ENCODE data around the gene DLK2.

Gene DLK2

DNA sequence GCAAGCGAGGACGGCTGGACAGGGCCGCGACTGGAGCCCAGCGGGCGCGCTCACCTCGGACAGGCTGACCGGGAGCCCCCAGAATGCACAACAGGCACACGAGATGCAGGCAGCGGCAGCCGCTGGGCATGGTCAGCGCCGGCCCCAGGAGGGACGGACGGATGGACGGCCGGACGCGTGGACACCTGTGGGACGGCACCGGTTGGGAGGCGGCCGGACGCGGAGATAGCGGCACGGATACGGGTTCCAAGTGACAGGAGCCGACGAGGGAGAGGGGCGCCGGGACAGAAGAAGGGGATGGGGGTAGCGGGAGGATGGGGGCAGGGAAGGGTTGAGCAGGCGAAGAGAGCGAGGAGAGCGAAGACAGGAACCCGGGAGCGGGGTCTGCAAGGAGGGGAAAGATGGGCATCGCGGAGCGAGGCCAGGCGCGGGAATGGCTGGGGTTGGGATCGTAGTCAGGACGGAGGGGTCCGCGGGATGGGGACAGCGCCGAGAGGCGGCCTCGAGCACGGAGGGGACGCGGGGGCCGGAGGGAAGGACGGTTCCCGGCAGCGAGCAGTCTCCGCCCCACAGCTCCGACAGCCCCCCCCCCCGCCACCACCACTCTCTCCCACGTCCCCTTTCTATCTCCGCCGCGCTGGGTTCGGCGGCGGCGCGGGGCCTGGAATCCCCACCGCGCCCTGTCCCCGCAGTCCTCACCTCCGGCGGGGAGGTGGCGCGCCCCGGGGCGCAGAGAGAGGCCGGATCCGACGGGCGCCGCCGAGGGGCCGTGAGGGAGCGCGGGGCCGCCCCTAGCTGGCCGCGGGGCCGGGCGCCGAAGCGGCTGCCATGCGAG, 435 bp downstream of the DLK2 start:
- in situ Hi-C loops (cut with MboI; ENCODE audit: low sequenced_read_pairs), result no loop called here

DNA sequence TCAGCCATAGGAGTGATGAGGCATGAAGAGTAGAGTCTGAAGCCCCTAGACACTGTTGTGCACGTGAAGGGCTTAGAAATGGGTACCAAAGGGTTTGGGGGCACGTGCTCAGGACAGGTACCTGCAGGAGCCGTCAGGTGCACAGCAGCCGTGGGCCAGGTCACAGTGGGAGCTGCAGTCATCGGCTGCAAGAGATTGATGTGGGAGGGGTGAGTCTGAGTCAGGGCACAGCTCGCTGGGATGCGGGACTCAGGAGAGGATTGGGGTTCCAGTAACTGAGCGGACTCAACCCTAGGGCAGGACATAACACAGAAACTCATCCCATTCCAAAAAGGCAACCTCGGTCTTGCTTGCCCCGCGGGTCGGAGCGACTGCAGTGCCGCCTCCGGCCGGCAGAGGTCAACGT, 1.1 kb downstream of the DLK2 start:
- in situ Hi-C loops (cut with MboI; ENCODE audit: low sequenced_read_pairs), result no loop called here

DNA sequence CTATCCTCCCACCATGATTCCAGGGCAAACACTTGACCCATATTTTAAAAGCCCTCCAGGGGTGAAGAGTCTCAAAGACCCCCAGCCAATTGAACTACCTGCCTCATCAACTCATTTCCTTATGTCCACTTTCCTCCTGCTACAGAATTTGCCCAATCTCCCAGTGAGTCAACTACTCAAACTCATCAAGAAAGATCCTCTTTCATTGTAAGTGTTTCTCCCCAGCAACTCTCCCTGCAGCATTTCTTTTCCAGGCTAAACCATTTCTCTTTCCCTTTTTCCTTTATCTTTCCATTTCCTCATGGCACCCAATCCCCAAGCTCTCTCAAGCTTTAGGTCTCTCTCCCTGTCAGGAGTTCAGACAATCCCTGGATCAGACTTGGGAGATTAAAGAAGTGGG, 1.5 kb downstream of the DLK2 start:
- in situ Hi-C loops (cut with MboI; ENCODE audit: low sequenced_read_pairs), result no loop called here

DNA sequence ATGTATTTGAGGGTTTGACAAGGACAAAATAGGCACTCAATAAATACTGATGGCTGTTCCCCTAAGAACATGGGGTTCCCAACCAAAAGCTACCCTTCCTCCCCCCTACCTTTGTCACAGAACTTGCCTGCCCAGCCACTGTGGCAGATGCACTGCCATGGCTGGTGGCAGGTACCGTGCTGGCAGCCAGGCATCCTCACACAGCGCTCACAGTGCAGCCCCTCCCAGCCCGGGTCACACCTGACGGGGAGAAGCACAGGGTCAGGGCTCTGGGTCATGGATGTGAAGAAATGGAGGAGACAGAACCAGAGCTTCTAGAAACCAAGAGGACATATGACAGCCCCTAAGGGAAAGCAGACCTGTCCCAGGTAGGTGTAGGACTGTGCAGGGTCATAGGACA, 2.5 kb downstream of the DLK2 start:
- in situ Hi-C loops (cut with MboI; ENCODE audit: low sequenced_read_pairs), result no loop called here

DNA sequence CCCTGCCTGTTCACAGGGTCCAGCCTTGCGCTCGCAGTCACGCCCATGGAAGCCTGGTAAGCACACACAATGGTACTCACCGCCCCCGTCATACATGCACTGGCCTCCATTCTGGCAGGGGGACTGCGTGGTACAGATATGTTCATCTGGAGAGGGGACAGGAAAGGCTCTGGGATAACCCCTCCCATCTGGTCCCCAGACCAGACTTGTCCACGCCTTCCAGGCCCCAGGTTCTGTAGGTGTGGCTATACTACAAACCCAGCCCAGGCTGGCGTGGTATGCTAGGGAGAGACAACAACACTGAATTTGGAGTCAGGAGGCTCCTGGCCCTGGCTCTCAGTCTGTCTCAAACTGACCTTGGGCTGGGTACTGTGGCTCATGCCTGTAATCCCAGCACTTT, 3.4 kb downstream of the DLK2 start:
- in situ Hi-C loops (cut with MboI; ENCODE audit: low sequenced_read_pairs), result no loop called here

DNA sequence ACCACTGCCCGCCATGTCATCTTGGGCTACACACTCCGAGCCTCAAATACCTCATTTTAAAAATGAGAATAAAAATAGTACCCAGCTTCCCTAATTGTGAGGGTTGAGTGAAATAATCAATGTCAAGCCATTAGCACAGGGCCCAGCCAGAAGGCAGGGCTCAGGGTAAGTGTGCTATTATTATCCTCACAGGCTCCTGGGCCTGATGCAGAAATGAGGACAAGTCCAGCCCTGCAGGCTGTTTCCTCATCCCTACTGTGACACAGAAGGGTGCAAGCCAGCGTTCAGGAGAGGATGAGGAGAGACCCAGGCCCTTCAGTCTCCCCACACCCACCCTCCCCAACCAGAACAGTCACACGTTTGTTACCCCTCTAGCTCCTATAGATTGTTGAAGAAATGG, 4.0 kb downstream of the DLK2 start:
- in situ Hi-C loops (cut with MboI; ENCODE audit: low sequenced_read_pairs), result no loop called here

DNA sequence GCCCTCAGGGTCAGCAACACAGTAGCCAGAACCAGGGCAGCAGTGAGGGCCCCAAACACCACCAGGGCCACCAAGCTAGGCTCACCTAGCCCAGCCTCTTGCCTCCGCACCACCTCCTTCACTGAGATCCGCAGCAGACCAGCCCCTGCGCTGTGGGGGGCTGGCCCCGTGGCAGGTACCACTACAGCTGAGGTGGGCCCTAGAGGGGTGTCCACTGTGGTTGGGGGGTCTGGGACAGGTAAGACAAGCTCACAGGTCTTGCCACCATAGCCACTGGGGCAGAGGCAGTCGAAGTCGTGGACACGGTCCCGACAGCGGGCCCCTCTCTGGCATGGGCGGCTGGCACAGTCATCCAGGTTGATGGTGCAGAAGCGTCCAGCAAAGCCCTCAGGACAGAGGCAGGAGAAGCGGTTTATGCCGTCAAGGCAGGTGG, 4.6 kb downstream of the DLK2 start:
- in situ Hi-C loops (cut with MboI; ENCODE audit: low sequenced_read_pairs), result no loop called here

DNA sequence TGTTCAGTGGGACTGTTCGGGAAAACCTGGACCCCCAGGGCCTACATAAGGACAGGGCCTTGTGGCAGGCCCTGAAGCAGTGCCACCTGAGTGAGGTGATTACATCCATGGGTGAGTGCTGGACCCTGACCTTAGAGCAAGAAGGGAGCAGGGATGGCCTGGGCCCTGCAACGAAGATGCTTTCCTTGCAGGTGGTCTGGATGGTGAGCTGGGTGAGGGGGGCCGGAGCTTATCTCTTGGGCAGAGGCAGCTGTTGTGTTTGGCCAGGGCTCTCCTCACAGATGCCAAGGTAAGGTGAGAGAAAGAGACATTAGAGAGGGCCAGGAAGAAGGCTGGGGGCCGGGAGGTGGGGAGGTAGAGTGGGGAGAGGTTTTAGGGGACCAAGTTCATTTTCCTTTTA, 6.4 kb downstream of the DLK2 start:
- in situ Hi-C loops (cut with MboI; ENCODE audit: low sequenced_read_pairs), result no loop called here

DNA sequence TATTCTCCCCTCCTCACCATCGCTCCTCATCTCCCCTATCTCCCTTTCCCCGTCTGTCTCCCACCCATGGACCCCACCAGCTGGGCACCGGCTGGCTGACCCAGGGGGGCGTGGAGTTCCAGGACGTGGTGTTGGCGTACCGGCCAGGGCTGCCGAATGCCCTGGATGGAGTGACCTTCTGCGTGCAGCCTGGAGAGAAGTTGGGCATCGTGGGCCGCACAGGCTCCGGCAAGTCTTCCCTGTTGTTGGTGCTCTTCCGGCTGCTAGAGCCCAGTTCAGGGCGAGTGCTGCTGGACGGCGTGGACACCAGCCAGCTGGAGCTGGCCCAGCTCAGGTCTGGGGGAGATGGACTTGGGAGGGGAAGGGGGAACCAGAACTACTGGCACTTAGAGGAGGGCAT, 7.7 kb downstream of the DLK2 start:
- in situ Hi-C loops (cut with MboI; ENCODE audit: low sequenced_read_pairs), result no loop called here

DNA sequence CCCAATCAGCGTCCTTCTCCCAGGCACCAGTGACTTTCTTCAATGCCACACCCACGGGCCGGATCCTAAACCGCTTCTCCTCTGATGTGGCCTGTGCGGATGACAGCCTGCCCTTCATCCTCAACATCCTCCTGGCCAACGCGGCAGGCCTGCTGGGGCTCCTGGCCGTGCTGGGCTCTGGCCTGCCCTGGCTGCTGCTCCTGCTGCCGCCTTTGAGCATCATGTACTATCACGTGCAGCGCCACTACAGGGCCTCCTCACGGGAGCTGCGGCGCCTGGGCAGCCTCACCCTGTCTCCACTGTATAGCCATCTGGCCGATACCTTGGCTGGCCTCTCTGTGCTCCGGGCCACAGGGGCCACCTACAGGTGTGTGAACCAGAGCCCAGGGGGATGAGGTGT, 9.8 kb downstream of the DLK2 start:
- in situ Hi-C loops (cut with MboI; ENCODE audit: low sequenced_read_pairs), result no loop called here

DNA sequence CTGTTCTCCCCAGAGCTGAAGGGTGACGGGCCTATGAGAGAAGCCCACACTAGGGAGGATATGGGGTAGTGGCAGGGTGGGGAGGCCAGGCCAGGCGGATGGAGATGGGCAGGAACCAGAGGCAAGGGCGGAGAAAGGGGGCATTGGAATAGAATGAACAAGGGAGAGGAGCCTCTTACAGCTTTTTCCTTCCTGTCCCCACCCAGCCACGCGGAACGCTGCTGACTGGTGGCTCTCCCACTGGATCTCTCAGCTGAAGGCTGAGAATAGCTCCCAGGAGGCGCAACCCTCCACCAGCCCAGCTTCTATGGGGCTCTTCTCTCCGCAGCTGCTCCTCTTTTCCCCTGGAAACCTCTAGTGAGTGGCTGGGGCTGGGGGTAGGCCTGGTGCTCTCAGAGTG, 10.8 kb downstream of the DLK2 start:
- in situ Hi-C loops (cut with MboI; ENCODE audit: low sequenced_read_pairs), result no loop called here

DNA sequence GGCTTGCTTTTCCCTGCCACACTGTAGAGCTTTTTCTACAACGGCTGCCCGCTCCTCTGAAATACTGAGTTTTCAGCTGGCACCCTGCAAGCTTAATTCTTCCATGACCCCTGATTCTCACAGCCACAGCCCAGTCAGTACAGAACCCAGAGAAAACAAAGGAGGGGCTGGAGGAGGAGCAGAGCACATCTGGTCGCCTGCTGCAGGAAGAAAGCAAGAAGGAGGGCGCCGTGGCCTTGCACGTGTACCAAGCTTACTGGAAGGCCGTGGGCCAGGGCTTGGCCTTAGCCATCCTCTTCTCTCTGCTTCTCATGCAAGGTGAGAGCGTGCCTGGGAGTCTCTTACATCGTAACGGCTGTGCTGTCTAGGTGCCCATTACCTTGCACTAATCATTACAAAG, 11.3 kb downstream of the DLK2 start:
- in situ Hi-C loops (cut with MboI; ENCODE audit: low sequenced_read_pairs), result no loop called here

DNA sequence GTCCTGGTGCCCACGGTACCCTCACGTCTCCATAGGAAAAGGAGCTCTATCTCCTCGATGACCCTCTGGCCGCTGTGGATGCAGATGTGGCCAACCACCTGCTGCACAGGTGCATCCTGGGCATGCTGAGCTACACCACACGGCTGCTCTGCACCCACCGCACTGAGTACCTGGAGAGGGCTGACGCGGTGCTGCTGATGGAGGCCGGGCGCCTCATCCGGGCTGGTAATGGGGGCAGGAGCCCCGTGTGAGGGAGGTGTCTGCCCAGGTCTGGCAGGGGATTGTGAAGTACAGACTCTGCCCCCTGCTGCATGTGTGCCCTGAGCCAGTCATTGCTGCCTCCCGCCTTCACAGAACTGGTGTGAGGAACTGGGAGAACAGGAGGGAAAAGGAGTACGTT, 12.4 kb downstream of the DLK2 start:
- in situ Hi-C loops (cut with MboI; ENCODE audit: low sequenced_read_pairs), result no loop called here

DNA sequence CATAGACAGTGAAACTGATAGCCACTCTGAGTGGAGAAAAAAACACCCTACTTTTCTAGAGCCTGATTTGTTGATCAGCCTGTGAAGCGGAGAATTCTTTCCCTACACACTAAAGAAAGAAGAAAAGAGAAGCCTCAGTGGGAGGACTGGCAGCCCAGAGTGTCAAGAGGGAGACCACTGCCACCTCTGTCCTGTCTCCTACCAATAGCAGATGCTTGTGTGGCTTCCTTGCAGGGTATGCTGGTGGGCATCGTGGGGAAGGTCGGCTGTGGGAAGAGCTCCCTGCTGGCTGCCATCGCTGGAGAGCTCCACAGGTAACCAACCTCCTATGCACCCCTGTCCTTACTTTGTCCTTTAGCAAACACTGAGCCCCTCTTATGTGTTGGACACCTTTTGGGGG, 17.6 kb downstream of the DLK2 start:
- in situ Hi-C loops (cut with MboI; ENCODE audit: low sequenced_read_pairs), result no loop called here

DNA sequence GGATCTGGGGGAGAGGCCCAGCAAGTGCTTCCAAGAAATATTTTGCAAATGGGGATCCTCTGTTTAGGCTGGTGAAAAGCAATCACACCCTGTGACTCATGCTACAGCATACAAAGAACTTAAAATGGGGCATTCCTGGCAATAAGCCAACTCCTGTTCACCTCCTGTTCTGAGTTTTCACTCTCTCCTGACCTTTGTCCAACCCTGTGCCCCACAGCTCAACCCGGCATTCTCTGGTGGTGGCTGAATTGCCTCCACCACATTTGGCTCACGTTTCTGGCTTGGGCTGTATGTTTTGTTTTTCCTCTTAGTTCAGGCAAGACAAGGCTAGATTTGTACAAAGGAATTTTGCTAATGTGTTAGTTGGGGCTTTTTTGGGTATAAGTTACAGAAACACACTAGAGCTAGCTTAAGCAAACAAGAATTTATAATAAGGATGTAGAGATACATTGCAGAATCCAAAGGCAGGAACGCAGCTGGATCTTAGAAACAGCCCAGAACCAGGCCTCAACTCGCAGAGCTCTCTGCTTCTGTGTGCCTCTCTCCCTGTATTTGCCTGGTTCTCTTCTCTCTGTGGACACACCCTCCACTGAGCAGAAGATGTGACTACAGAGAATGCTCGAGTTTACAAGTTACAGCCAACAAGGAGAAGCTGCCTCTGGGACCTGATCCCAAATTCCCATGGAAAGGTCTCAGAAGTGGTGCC, 18.6 kb downstream of the DLK2 start:
- in situ Hi-C loops (cut with MboI; ENCODE audit: low sequenced_read_pairs), result no loop called here

DNA sequence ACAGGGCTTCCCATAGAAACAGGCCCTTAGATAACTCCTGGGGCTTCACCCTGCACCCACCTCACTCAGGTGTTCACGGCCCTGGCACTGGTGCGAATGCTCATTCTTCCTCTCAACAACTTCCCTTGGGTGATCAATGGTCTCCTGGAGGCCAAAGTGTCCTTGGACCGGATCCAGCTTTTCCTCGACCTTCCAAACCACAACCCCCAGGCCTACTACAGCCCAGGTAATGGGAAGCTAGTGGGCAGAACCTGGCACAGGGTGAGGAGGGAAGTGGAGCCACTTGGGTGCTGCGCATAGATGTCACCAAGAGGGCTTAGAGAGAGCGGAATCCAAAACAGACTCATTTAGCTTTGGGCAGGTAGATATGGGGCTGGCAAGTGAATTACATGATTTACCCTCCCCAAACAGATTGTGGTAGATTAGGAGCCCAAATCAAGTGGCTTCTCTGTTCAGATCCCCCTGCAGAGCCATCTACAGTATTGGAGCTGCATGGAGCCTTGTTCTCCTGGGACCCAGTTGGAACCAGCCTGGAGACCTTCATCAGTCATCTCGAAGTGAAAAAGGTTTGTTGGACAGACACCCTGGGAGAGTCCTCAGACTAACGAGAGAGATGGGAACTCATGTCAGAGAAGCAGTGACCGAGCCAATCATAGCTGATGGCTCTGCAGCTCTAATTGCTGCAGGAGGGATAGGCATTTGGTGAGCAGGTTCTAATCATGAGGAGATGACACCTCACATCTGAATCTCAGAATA, 19.5 kb downstream of the DLK2 start:
- in situ Hi-C loops (cut with MboI; ENCODE audit: low sequenced_read_pairs), result no loop called here

DNA sequence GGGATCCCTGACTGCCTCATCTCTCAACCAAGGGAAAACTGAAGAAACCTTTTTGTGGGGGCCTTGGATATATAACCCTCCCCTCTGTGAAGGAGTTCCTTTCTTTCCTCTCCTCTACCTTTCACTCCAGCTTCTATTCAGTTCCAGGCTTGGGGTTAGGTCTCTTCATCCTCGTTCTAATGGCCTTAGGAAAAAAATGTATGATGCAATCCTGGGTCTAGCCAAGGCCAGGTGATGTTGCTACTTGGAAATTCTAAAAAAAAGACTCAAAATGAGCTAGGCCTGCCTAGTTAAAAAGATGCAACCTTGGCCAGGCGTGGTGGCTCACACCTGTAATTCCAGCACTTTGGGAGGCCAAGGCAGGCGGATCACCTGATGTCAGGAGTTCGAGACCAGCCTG, 20.4 kb downstream of the DLK2 start:
- in situ Hi-C loops (cut with MboI; ENCODE audit: low sequenced_read_pairs), result no loop called here

DNA sequence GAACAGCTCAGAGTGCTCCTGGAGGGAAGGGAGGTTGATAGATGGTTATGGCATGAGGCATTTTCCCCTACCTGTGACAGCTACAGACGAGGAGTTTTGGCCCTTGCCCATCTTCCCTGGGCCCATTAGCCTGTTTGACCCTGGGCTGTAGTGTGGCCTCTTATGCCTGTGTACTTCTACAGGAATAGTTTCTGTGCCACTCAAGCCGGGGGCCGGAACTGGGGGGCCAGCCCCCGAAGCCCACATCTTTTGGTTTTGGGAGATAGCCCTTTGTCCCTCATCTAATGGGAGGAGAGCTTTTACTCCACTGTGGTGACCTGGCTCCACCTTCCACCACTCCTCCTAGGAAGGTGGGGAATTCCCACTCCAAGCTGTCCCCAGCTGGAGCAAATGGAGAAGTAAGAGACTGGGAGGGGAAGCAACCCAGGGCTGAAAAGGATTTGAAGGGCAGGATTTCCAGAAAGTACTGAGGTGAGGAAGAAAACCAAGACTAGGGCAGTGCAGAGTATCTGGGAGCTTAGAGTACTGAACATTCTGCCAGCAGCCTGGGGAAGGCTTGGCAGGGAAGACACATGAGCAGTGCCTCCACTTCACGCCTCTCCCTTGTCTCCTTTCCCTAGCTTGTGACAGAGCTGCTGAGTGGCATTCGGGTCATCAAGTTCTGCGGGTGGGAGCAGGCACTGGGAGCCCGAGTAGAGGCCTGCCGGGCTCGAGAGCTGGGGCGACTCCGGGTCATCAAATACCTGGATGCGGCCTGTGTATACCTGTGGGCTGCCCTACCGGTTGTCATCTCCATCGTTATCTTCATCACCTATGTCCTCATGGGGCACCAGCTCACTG, 21.1 kb downstream of the DLK2 start:
- in situ Hi-C loops (cut with MboI; ENCODE audit: low sequenced_read_pairs), result no loop called here

DNA sequence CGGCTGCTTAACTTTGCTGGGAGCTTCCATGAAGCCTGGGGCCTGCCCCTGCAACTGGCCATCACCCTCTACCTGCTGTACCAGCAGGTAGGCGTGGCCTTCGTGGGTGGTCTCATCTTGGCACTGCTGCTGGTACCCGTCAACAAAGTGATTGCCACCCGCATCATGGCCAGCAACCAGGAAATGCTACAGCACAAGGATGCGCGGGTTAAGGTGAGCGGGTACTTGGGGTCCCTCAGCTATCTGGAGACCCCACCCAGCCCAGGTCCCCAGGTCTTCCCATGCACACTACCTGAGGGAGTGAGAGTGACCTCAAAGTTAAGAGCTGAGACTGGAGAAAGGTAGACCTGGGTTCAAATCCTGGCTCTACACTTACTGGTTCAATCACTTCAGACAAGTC, 22.2 kb downstream of the DLK2 start:
- in situ Hi-C loops (cut with MboI; ENCODE audit: low sequenced_read_pairs), result no loop called here

DNA sequence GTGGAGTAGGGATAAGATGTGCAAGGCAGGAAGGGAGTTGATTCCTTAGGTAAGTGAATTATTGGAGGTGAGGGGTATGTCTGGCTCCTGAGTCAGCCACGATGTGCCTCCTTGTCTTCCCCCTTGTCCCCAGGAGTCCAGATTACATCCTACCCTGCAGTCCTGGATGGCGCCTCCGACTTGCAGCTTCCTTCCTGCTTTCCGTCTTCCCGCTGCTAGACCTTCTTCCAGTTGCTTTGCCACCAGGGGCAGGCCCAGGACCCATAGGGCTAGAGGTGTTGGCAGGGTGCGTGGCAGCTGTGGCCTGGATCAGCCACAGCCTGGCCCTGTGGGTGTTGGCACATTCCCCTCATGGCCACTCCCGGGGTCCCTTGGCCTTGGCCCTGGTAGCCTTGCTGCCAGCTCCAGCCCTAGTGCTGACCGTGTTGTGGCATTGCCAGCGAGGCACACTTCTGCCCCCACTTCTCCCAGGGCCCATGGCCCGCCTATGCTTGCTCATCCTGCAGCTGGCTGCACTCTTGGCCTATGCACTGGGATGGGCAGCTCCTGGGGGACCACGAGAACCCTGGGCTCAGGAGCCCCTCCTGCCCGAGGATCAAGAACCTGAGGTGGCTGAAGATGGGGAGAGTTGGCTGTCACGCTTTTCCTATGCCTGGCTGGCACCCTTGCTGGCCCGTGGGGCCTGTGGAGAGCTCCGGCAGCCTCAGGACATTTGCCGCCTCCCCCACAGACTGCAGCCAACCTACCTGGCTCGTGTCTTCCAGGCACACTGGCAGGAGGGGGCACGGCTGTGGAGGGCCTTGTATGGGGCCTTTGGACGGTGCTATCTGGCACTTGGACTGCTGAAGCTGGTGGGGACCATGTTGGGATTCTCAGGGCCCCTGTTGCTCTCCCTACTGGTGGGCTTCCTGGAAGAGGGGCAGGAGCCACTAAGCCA, 23.1 kb downstream of the DLK2 start:
- in situ Hi-C loops (cut with MboI; ENCODE audit: low sequenced_read_pairs), result no loop called here
